ENCODE results near the gene CCL20.

Gene CCL20

DNA sequence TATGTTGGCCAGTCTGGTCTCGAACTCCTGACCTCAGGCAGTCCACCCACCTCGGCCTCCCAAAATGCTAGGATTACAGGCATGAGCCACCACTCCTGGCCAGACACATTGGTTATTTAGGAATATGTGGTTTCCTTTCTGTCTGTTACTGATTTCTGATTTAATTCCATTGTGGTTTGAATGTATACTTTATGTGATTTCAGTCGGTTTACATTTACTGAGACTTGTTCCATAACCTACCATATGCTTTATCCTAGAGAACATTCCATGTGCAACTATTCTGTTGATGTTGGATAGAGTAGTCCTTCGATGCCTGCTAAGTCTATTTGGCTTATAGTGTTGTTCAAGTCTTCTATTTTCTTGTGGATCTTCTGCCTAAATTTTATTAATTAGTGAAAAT lies 1.6 kb upstream of the CCL20 start:
- no peak for ATAC-seq
- TF ChIP-seq PPARA (CRISPR knock-in tag; IDR thresholded peaks at IDR 0.05; ENCODE audit: borderline replicate concordance) = no peak
- no peak for TF ChIP-seq RARB (CRISPR knock-in tag; IDR thresholded peaks at IDR 0.05)

DNA sequence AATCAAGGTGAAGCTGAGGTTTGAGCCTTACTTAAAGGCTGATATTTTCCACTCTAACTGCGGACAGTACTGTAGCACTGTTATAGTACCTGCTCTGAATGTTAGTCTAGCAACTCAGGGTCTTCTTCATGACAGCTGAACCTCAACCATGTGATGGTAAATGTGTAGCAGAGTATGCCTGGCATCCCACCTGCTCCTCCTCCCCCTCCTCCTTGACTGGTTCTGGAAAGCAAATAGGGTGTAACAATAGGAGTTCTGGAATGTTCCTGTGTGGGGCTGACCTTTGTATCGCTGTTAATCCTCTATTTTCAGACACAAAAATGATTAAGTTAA lies 447 bp upstream of the CCL20 start:
- TF ChIP-seq PPARA (CRISPR knock-in tag; IDR thresholded peaks at IDR 0.05; ENCODE audit: borderline replicate concordance) (no peak), ZNF70 (CRISPR knock-in tag; IDR thresholded peaks at IDR 0.05) (no peak), ZC3H10 (CRISPR knock-in tag; IDR thresholded peaks at IDR 0.05) (no peak), SNAI2 (CRISPR knock-in tag; IDR thresholded peaks at IDR 0.05) (no peak), BACH2 (CRISPR knock-in tag; IDR thresholded peaks at IDR 0.05; ENCODE audit: borderline replicate concordance) (no peak), ARNTL (CRISPR knock-in tag; IDR thresholded peaks at IDR 0.05; ENCODE audit: borderline replicate concordance, low read depth) (no peak), TOX (CRISPR knock-in tag; IDR thresholded peaks at IDR 0.05; ENCODE audit: borderline replicate concordance) (no peak), ZFP30 (CRISPR knock-in tag; IDR thresholded peaks at IDR 0.05) (no peak), ZNF8 (CRISPR knock-in tag; IDR thresholded peaks at IDR 0.05) (no peak), ZNF565 (CRISPR knock-in tag; conservative IDR thresholded peaks at IDR 0.05; ENCODE audit: low read depth) (no peak), ISL1 (CRISPR knock-in tag; IDR thresholded peaks at IDR 0.05) (no peak), RARB (CRISPR knock-in tag; IDR thresholded peaks at IDR 0.05) (no peak), CSDC2 (CRISPR knock-in tag; IDR thresholded peaks at IDR 0.05) (no peak), ESRRG (CRISPR knock-in tag; IDR thresholded peaks at IDR 0.05) (no peak)
- TF ChIP-seq, protein P1, sequence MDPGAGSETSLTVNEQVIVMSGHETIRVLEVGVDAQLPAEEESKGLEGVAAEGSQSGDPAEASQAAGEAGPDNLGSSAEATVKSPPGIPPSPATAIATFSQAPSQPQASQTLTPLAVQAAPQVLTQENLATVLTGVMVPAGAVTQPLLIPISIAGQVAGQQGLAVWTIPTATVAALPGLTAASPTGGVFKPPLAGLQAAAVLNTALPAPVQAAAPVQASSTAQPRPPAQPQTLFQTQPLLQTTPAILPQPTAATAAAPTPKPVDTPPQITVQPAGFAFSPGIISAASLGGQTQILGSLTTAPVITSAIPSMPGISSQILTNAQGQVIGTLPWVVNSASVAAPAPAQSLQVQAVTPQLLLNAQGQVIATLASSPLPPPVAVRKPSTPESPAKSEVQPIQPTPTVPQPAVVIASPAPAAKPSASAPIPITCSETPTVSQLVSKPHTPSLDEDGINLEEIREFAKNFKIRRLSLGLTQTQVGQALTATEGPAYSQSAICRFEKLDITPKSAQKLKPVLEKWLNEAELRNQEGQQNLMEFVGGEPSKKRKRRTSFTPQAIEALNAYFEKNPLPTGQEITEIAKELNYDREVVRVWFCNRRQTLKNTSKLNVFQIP (CRISPR knock-in tag; IDR thresholded peaks at IDR 0.05; ENCODE audit: borderline replicate concordance, low read depth) = no peak
- TF ChIP-seq, protein P2, sequence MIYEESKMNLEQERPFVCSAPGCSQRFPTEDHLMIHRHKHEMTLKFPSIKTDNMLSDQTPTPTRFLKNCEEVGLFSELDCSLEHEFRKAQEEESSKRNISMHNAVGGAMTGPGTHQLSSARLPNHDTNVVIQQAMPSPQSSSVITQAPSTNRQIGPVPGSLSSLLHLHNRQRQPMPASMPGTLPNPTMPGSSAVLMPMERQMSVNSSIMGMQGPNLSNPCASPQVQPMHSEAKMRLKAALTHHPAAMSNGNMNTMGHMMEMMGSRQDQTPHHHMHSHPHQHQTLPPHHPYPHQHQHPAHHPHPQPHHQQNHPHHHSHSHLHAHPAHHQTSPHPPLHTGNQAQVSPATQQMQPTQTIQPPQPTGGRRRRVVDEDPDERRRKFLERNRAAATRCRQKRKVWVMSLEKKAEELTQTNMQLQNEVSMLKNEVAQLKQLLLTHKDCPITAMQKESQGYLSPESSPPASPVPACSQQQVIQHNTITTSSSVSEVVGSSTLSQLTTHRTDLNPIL (CRISPR knock-in tag; IDR thresholded peaks at IDR 0.05; ENCODE audit: low read depth) = no peak
- TF ChIP-seq, protein P3, sequence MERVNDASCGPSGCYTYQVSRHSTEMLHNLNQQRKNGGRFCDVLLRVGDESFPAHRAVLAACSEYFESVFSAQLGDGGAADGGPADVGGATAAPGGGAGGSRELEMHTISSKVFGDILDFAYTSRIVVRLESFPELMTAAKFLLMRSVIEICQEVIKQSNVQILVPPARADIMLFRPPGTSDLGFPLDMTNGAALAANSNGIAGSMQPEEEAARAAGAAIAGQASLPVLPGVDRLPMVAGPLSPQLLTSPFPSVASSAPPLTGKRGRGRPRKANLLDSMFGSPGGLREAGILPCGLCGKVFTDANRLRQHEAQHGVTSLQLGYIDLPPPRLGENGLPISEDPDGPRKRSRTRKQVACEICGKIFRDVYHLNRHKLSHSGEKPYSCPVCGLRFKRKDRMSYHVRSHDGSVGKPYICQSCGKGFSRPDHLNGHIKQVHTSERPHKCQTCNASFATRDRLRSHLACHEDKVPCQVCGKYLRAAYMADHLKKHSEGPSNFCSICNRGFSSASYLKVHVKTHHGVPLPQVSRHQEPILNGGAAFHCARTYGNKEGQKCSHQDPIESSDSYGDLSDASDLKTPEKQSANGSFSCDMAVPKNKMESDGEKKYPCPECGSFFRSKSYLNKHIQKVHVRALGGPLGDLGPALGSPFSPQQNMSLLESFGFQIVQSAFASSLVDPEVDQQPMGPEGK (CRISPR knock-in tag; IDR thresholded peaks at IDR 0.05; ENCODE audit: borderline replicate concordance) = no peak
- TF ChIP-seq, protein P4, sequence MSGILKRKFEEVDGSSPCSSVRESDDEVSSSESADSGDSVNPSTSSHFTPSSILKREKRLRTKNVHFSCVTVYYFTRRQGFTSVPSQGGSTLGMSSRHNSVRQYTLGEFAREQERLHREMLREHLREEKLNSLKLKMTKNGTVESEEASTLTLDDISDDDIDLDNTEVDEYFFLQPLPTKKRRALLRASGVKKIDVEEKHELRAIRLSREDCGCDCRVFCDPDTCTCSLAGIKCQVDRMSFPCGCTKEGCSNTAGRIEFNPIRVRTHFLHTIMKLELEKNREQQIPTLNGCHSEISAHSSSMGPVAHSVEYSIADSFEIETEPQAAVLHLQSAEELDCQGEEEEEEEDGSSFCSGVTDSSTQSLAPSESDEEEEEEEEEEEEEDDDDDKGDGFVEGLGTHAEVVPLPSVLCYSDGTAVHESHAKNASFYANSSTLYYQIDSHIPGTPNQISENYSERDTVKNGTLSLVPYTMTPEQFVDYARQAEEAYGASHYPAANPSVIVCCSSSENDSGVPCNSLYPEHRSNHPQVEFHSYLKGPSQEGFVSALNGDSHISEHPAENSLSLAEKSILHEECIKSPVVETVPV (CRISPR knock-in tag; IDR thresholded peaks at IDR 0.05) = no peak
- TF ChIP-seq, protein P5, sequence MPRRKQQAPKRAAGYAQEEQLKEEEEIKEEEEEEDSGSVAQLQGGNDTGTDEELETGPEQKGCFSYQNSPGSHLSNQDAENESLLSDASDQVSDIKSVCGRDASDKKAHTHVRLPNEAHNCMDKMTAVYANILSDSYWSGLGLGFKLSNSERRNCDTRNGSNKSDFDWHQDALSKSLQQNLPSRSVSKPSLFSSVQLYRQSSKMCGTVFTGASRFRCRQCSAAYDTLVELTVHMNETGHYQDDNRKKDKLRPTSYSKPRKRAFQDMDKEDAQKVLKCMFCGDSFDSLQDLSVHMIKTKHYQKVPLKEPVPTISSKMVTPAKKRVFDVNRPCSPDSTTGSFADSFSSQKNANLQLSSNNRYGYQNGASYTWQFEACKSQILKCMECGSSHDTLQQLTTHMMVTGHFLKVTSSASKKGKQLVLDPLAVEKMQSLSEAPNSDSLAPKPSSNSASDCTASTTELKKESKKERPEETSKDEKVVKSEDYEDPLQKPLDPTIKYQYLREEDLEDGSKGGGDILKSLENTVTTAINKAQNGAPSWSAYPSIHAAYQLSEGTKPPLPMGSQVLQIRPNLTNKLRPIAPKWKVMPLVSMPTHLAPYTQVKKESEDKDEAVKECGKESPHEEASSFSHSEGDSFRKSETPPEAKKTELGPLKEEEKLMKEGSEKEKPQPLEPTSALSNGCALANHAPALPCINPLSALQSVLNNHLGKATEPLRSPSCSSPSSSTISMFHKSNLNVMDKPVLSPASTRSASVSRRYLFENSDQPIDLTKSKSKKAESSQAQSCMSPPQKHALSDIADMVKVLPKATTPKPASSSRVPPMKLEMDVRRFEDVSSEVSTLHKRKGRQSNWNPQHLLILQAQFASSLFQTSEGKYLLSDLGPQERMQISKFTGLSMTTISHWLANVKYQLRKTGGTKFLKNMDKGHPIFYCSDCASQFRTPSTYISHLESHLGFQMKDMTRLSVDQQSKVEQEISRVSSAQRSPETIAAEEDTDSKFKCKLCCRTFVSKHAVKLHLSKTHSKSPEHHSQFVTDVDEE (CRISPR knock-in tag; IDR thresholded peaks at IDR 0.05) = no peak
- no peak for ATAC-seq

DNA sequence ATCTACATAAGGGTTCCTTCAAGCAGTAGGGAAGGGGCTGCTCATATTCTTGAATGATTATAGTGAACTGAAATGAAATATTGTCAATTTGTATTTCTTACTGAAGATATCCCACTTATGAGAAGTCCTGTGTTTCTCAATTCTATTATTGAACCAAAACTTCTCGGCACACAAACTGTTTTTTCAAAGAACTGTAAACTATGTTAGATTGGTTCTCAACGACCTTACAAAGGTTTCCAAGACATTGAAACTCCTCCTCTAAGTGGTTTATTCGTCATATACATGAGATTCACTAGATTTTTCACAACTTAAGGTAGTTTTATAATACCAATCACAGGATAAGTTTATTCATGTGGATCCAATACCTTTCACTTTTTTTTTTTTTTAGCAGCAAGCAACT lies 1.4 kb downstream of the CCL20 start:
- TF ChIP-seq ARNTL (CRISPR knock-in tag; IDR thresholded peaks at IDR 0.05; ENCODE audit: borderline replicate concordance, low read depth) (no peak), CSDC2 (CRISPR knock-in tag; IDR thresholded peaks at IDR 0.05) (no peak), GLIS3 (CRISPR knock-in tag; IDR thresholded peaks at IDR 0.05) (no peak), ZFP30 (CRISPR knock-in tag; IDR thresholded peaks at IDR 0.05) (no peak), ISL1 (CRISPR knock-in tag; IDR thresholded peaks at IDR 0.05) (no peak)
- ATAC-seq = no peak

All from SK-N-SH treated with all-trans-retinoic acid at 6 μM for 48 hours (cell line).